Thyroid gland (tissue), 4 donors: ENCODE results near the gene SEZ6L. TPM values are rescaled to one million over a fixed set of nuclear protein-coding genes. Genes with fewer than 3 reads are reported as not detected.

Experiments
- DNase-seq, 2 donors: peaks; one replicate each; pipeline ENCODE4 v3.0.0-alpha.2; 2019
- H3K27ac ChIP-seq, 3 donors: fragments of 200-600 bp; sonication (generic); 1 replicate in 2 of 3; 2 replicates in 1 of 3; pipeline ENCODE4 v1.5.1; 2016 to 2019; ENCODE audit warnings: mild to moderate bottlenecking in 1 of 3, moderate library complexity in 1 of 3
- H3K27me3 ChIP-seq: fragments of 200-600 bp; sonication (generic); one replicate; pipeline ENCODE4 v1.5.1; 2019
- H3K36me3 ChIP-seq, 2 donors: fragments of 200-600 bp; sonication (generic); one replicate each; pipeline ENCODE4 v1.5.1; 2016 to 2019
- H3K4me1 ChIP-seq, 2 donors: fragments of 200-600 bp; sonication (generic); one replicate each; pipeline ENCODE4 v1.5.1; 2017 to 2019
- H3K4me3 ChIP-seq, 3 donors: fragments of 200-600 bp; sonication (generic); replicated peaks in 1 of 3; 1 replicate in 2 of 3; 2 replicates in 1 of 3; pipeline ENCODE4 v1.5.1; 2016; ENCODE audit warnings: mild to moderate bottlenecking in 1 of 3
- H3K9me3 ChIP-seq: fragments of 200-600 bp; sonication (generic); one replicate; pipeline ENCODE4 v1.5.1; 2017
- CTCF ChIP-seq, 6 experiments: fragments of 200-600 bp in 3 of 6; fragments of 450-650 bp in 3 of 6; sonication (generic) in 3 of 6; IDR thresholded peaks; one replicate each; pipeline ENCODE4 v1.5.1; 2016 to 2019; ENCODE audit warnings: antibody characterized with exemption in 6 of 6, mild to moderate bottlenecking in 2 of 6, inconsistent platforms in 1 of 6, moderate library complexity in 1 of 6
- POLR2A ChIP-seq, 2 donors: fragments of 450-650 bp; IDR thresholded peaks; one replicate each; pipeline ENCODE4 v1.6.1; 2017; ENCODE audit warnings: antibody characterized with exemption in 2 of 2, mild to moderate bottlenecking in 2 of 2, moderate library complexity in 1 of 2
- WGBS, 2 donors: methylation state at CpG; one replicate each; pipeline ENCODE4 v1.1.5; 2017; 5-methylcytosine and 5-hydroxymethylcytosine counted together
- intact Hi-C: fragments of 100-400 bp; cut with DNase I; formaldehyde crosslinking; loops from one replicate; pipeline ENCODE4 v1.15.1; 2023
- total RNA-seq, 4 donors: library from RNA; depleted of rRNA; stranded (reverse); fragments of >200 nt; gene quantifications; one replicate each; pipeline ENCODE4 v1.2.3, GENCODE V29; 2016

SEZ6L gene
- total RNA-seq, 4 donors from 2014 or later = 0.13 to 0.22 (median 0.17) TPM; not detected in 1

DNA sequence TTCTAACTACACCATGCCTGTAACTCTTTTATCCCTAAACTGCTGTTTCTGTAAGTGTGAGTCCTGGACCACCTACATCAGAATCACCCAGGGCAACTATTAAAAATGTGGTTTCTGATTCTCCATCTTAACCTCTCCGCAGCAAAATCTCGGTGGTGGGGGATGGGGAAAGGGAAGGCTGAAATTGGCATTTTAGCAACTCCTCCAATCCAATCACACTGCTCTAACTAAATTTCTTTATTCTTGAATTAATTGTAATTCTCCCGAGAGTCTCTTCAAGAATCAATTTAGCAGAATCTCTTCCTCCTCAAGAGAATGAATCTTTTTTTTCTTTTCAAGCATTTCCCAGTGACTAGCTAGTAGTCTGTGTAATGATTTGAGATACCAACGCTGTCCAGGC, 36.2 kb downstream of the SEZ6L start:
- Histone ChIP-seq H3K27ac (no peak overlapping the region), H3K4me1 (no peaks in the 10 kb centered on the region), H3K4me3 (no peak overlapping the region), H3K36me3 (no peaks in the 10 kb centered on the region), H3K27me3 (no peaks in the 10 kb centered on the region), H3K9me3 (no peaks in the 10 kb centered on the region)
- WGBS, 2 donors = 86 to 87% methylated on average over 4 of the region's 4 CpGs
- no peak for DNase-seq
- intact Hi-C loops = no loop called here
- no peak for TF ChIP-seq CTCF (IDR thresholded peaks at IDR 0.05)
- no peak for TF ChIP-seq POLR2A (IDR thresholded peaks at IDR 0.05)

DNA sequence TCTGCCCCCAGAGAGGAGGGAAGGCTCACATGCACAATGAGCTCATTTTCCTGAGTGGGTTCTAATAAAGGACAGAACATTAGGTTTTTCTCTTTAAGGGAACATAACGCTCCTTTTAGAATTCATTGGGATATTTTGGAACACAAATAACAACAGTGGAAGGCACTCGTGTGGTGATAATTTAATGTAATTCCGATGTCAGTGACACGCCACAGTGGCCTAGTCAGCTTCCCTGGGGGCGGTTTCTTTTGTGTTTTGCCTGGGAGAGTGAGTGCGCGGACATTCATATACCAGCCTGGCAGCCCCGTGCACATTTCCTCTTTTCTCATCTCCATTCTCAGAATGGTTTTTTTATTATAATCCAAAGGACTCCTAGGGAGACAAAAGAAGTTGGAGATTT, 41.1 kb downstream of the SEZ6L start:
- Histone ChIP-seq H3K9me3 (no peaks in the 10 kb centered on the region), H3K27me3 (no peaks in the 10 kb centered on the region), H3K4me1 (no peaks in the 10 kb centered on the region), H3K4me3 (no peak overlapping the region), H3K27ac (no peak overlapping the region), H3K36me3 (no peaks in the 10 kb centered on the region)
- no peak for TF ChIP-seq POLR2A (IDR thresholded peaks at IDR 0.05)
- TF ChIP-seq CTCF (IDR thresholded peaks at IDR 0.05) = no peak
- WGBS, 2 donors = 77% methylated on average over 8 of the region's 8 CpGs
- no peak for DNase-seq
- intact Hi-C loops = no loop called here

DNA sequence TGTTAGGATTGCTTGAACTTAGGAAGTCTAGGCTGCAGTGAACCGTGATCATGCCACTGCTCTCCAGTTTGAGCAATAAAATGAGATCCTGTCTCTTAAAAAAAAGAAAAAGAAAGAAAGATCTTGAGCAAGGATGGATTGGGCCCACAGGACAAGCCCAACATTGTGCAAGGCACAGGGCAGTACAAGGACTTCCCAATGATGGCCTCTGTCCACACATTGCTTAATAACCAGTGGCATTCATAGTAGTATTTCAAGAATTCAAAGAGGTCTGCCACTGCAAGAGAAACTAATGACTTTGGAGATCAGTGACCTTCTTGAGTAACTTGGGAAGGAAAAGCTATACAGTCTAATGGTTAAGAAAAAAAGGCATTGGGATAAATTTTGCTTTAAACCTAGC, 44.6 kb downstream of the SEZ6L start:
- 41 to 46% methylated on average over 1 of the region's 1 CpG for WGBS, 2 donors
- Histone ChIP-seq H3K4me1 (no peaks in the 10 kb centered on the region), H3K27me3 (no peaks in the 10 kb centered on the region), H3K36me3 (no peaks in the 10 kb centered on the region), H3K27ac (no peak overlapping the region), H3K9me3 (no peaks in the 10 kb centered on the region), H3K4me3 (no peak overlapping the region)
- DNase-seq = no peak
- TF ChIP-seq POLR2A (IDR thresholded peaks at IDR 0.05) (no peak), CTCF (IDR thresholded peaks at IDR 0.05) (no peak)
- intact Hi-C loops = no loop called here

DNA sequence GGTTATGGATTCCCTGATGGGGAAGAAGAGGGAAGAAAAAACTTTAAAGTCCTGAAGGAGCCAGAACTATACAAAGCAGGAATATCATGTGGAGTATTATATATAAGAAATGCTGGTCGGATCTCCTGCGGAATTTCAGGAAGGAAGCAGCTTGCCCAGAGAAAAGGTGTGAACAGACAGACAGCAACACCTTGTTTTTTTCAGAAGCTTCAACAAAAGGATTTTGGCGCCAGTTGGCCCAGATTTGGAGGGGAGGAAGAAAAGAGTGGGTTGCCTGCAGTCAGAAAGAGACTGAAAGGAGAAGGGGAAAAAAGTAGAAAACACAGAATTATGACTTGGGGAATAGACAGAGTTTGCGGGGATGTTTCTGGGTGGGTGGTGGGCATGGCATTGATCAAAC, 45.2 kb downstream of the SEZ6L start:
- Histone ChIP-seq H3K4me1 (no peaks in the 10 kb centered on the region), H3K27me3 (no peaks in the 10 kb centered on the region), H3K36me3 (no peaks in the 10 kb centered on the region), H3K27ac (no peak overlapping the region), H3K4me3 (no peak overlapping the region), H3K9me3 (no peaks in the 10 kb centered on the region)
- 66 to 73% methylated on average over 4 of the region's 4 CpGs for WGBS, 2 donors
- no peak for DNase-seq
- intact Hi-C loops = no loop called here
- TF ChIP-seq CTCF (IDR thresholded peaks at IDR 0.05) (no peak), POLR2A (IDR thresholded peaks at IDR 0.05) (no peak)

DNA sequence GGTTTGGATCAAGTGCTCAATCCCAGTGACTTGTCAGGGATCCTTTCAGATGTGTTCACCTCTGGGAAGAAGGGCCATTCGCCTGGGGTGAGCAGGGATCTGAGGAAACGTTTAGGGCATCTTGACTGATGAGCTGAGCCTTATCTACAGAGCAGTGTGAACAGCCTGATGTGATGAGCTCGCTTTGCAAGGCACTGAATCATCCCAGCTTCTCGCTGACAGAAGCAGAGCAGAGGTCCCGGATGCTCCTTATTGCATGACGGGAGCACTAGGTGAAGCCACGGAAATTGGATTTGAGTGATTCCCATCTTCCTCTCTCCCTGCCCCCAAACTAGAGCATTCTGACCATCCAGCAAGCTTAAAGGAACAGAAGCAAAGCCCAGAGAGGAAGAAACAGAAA, 46.5 kb downstream of the SEZ6L start:
- Histone ChIP-seq H3K9me3 (no peaks in the 10 kb centered on the region), H3K27ac (no peak overlapping the region), H3K36me3 (no peaks in the 10 kb centered on the region), H3K4me3 (no peak overlapping the region), H3K27me3 (no peaks in the 10 kb centered on the region), H3K4me1 (no peaks in the 10 kb centered on the region)
- no peak for DNase-seq
- TF ChIP-seq POLR2A (IDR thresholded peaks at IDR 0.05) (no peak), CTCF (IDR thresholded peaks at IDR 0.05) (no peak)
- intact Hi-C loops = no loop called here
- WGBS, 2 donors = 27 to 32% methylated on average over 7 of the region's 7 CpGs
